Nephron (organoid): Measurements from ENCODE around the gene RCVRN.

Source experiments
- H3K27ac Mint-ChIP-seq, 3 experiments: 2 replicates each; pipeline ENCODE4 v1.8.0; 2020; ENCODE audit warnings: mixed read lengths in 3 of 3, mild to moderate bottlenecking in 2 of 3, moderate library complexity in 1 of 3
- H3K27me3 Mint-ChIP-seq: 2 replicates; pipeline ENCODE4 v1.8.0; 2021; ENCODE audit warnings: low read depth, mild to moderate bottlenecking, moderate library complexity, mixed read lengths
- H3K36me3 Mint-ChIP-seq: 2 replicates; pipeline ENCODE4 v1.8.0; 2020; ENCODE audit warnings: low read depth, mixed read lengths
- H3K4me1 Mint-ChIP-seq: 2 replicates; pipeline ENCODE4 v1.8.0; 2020; ENCODE audit warnings: mixed read lengths
- H3K4me3 Mint-ChIP-seq, 3 experiments: 2 replicates each; pipeline ENCODE4 v1.8.0; 2020; ENCODE audit warnings: mild to moderate bottlenecking in 3 of 3, mixed read lengths in 3 of 3, moderate library complexity in 2 of 3
- H3K9me3 Mint-ChIP-seq: 2 replicates; pipeline ENCODE4 v1.8.0; 2020; ENCODE audit warnings: mixed read lengths
- CTCF ChIP-seq, 3 experiments: fragments of 200-600 bp; sonication (generic); IDR thresholded peaks; one replicate each; pipeline ENCODE4 v1.5.0; 2021; ENCODE audit warnings: antibody characterized with exemption in 3 of 3; ENCODE audit not compliant: unreplicated experiment in 3 of 3

Gene RCVRN

DNA sequence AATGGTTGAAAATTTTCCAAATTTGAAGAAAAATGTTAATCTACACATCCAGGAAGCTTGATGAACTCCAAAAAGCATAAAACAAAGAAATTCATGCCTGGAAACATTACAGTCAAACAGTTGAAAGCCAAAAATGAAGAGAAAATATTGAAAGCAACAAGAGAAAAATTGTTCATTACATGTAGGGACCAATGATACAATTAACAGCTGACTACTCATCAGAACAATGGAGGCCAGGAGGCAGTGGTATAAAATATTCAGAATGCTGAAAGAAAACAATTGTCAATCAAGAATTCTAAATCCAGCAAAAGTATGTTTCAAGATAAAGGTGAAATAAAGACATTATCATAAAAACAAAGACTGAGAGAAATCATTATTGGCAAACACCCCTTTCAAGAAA is 21.6 kb downstream of the RCVRN start:
- TF ChIP-seq CTCF (IDR thresholded peaks at IDR 0.05; ENCODE audit: unreplicated experiment in 3 of 3), result no peak

GRCh38 chr17:9880582-9880999 is 24.5 kb downstream of the RCVRN start:
- H3K4me3 Mint-ChIP-seq, result no peak overlapping the region
- H3K27me3 Mint-ChIP-seq, result no peaks in the 10 kb centered on the region
- no peak for TF ChIP-seq CTCF (IDR thresholded peaks at IDR 0.05; ENCODE audit: unreplicated experiment in 3 of 3)
- no peaks in the 10 kb centered on the region for H3K36me3 Mint-ChIP-seq
- no peak overlapping the region for H3K27ac Mint-ChIP-seq
- H3K9me3 Mint-ChIP-seq, result peaks cover 38% of the 10 kb centered on the region
- H3K4me1 Mint-ChIP-seq, result peaks cover 5% of the 10 kb centered on the region

More for the DNA sequence above, 21.6 kb downstream of the RCVRN start:
- Mint-ChIP-seq H3K9me3 (peaks cover 38% of the 10 kb centered on the region), H3K4me1 (no peaks in the 10 kb centered on the region), H3K36me3 (no peaks in the 10 kb centered on the region), H3K27me3 (peaks cover 4% of the 10 kb centered on the region), H3K27ac (no peak overlapping the region), H3K4me3 (no peak overlapping the region)

DNA sequence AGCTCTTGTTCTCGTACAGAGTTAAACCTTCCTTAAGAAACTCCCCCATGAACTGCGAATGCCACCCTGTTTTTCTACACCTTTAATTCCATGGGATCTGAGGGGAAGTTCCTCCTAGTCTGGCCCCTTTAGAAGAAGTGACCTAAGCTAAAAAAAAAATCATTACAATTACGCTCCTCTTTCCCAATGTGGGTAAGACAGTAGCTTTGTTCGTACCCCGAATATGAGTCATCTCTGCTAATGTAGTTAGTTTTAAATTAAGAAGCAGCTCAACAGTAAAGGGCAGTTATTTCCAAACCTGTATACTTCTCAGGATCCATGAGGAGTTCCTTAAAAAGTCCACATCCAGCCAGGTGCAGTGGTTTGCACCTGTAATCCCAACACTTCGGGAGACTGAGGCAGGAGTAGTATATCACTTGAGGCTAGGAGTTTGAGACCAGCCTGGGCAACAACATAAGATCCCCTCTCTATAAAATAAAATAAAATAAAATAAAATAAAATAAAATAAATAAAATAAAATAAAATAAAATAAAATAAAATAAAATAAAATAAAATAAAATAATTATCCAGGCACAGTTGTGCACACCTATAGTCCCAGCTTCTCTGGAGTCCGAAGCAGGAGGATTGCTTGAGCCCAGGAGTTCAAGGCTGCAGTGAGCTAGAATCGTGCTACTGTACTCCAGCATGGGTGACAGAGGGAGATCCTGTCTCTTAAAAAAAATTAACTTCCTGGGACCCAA is 26.1 kb downstream of the RCVRN start:
- H3K4me1 Mint-ChIP-seq, result peaks cover 12% of the 10 kb centered on the region
- no peak for TF ChIP-seq CTCF (IDR thresholded peaks at IDR 0.05; ENCODE audit: unreplicated experiment in 3 of 3)
- H3K4me3 Mint-ChIP-seq, result no peak overlapping the region
- no peak overlapping the region for H3K27ac Mint-ChIP-seq
- H3K36me3 Mint-ChIP-seq, result no peaks in the 10 kb centered on the region
- no peaks in the 10 kb centered on the region for H3K27me3 Mint-ChIP-seq
- H3K9me3 Mint-ChIP-seq, result peaks cover 33% of the 10 kb centered on the region

DNA sequence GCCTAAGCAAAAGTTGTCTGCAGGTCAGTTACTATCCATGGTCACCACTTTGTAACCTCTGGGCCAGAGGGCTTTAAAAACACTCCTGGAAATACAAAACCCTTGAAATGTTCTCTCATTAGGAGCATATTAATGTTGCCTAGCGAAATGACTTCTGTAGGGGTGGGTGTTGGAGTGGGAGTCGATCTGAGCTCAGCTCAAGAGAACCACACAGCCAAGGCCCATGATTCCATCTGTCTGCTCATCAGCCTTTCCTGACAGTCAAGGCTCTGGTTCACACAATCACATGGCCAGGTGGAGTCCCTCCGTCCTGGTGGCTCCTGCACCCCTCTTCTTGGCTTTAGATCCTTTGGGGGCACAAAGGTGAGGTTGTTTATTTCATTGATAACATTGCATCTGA is 26.7 kb downstream of the RCVRN start:
- Mint-ChIP-seq H3K36me3 (no peaks in the 10 kb centered on the region), H3K9me3 (peaks cover 30% of the 10 kb centered on the region), H3K4me1 (peaks cover 12% of the 10 kb centered on the region), H3K27me3 (no peaks in the 10 kb centered on the region), H3K4me3 (no peak overlapping the region), H3K27ac (no peak overlapping the region)
- no peak for TF ChIP-seq CTCF (IDR thresholded peaks at IDR 0.05; ENCODE audit: unreplicated experiment in 3 of 3)

DNA sequence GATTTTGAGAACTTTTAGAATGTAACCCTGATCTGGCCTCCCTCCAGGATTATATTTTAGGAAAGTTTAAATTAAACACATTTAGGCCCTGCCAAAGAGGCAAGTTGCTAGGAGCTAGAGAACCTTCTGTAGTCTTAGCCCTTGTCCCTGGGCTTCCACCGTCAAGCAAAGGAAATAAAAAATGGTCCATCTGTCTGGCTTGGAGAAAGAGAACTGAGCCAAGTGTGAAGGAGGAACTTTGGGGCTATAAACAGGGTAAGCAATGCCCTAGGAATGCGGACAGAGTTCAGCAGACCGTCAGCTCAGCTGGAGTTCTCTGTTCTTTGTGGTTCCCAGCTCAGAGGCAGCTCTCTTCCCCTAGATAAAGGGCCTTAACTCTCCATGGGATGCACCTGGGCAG is 29.6 kb downstream of the RCVRN start:
- Mint-ChIP-seq H3K9me3 (peaks cover 8% of the 10 kb centered on the region), H3K27ac (peak overlapping the region in 2 of 3 experiments; percentile 37 to 68), H3K36me3 (no peaks in the 10 kb centered on the region), H3K27me3 (peaks cover 3% of the 10 kb centered on the region), H3K4me1 (peaks cover 12% of the 10 kb centered on the region), H3K4me3 (no peak overlapping the region)
- no peak for TF ChIP-seq CTCF (IDR thresholded peaks at IDR 0.05; ENCODE audit: unreplicated experiment in 3 of 3)

GRCh38 chr17:9874722-9875121 is 30.3 kb downstream of the RCVRN start:
- H3K9me3 Mint-ChIP-seq, result peaks cover 1% of the 10 kb centered on the region
- peaks cover 12% of the 10 kb centered on the region for H3K4me1 Mint-ChIP-seq
- no peak for TF ChIP-seq CTCF (IDR thresholded peaks at IDR 0.05; ENCODE audit: unreplicated experiment in 3 of 3)
- no peak overlapping the region for H3K27ac Mint-ChIP-seq
- H3K27me3 Mint-ChIP-seq, result peaks cover 3% of the 10 kb centered on the region
- H3K4me3 Mint-ChIP-seq, result no peak overlapping the region
- H3K36me3 Mint-ChIP-seq, result no peaks in the 10 kb centered on the region
